GM19035 (cell line): ENCODE data around the gene NACAD.
A peak's percentile ranks its signal among the peaks of the same experiment; 100 is the strongest.

Experiments used
- ATAC-seq: cut with Tn5 transposase; IDR thresholded peaks from one replicate; pipeline ENCODE4 v1.9.1; 2021; ENCODE audit not compliant: unreplicated experiment

Gene NACAD, protein sequence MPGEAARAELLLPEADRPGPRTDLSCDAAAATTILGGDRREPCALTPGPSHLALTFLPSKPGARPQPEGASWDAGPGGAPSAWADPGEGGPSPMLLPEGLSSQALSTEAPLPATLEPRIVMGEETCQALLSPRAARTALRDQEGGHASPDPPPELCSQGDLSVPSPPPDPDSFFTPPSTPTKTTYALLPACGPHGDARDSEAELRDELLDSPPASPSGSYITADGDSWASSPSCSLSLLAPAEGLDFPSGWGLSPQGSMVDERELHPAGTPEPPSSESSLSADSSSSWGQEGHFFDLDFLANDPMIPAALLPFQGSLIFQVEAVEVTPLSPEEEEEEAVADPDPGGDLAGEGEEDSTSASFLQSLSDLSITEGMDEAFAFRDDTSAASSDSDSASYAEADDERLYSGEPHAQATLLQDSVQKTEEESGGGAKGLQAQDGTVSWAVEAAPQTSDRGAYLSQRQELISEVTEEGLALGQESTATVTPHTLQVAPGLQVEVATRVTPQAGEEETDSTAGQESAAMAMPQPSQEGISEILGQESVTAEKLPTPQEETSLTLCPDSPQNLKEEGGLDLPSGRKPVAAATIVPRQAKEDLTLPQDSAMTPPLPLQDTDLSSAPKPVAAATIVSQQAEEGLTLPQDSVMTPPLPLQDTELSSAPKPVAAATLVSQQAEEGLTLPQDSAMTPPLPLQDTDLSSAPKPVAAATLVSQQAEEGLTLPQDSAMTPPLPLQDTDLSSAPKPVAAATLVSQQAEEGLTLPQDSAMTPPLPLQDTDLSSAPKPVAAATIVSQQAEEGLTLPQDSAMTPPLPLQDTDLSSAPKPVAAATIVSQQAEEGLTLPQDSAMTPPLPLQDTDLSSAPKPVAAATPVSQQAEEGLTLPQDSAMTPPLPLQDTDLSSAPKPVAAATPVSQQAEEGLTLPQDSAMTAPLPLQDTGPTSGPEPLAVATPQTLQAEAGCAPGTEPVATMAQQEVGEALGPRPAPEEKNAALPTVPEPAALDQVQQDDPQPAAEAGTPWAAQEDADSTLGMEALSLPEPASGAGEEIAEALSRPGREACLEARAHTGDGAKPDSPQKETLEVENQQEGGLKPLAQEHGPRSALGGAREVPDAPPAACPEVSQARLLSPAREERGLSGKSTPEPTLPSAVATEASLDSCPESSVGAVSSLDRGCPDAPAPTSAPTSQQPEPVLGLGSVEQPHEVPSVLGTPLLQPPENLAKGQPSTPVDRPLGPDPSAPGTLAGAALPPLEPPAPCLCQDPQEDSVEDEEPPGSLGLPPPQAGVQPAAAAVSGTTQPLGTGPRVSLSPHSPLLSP (N-terminal part only)

DNA sequence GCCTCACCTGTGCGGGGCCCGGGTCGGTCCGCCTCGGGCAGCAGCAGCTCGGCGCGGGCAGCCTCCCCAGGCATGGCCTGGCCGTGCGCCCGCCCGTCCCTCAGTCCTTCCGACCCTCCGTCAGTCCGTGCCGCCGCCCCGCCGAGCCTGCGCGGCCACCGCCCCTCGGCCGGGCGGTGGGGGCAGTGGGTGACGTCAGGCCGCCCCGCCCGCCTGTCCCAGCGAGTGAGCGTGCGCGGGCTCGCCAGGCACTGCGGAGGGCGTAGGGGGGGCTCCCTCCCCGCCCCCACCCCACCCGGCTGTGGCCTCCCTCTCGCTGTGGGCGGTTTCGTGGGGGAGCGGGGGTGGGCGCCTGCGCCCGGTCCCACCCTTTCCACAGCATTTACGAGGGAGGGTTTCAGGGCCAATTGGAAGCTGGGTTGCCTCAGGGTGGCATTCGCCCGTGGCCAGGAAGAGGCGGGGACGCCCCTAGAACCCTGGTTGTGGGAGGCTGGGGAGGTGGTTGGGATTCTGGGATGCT, at the start of gene NACAD:
Gene NACAD, minus strand, starts transcription at position 149 of the 520 bp plus-strand sequence. Its CDS starts 75 bp downstream, at position 74.
- no peak for ATAC-seq

DNA sequence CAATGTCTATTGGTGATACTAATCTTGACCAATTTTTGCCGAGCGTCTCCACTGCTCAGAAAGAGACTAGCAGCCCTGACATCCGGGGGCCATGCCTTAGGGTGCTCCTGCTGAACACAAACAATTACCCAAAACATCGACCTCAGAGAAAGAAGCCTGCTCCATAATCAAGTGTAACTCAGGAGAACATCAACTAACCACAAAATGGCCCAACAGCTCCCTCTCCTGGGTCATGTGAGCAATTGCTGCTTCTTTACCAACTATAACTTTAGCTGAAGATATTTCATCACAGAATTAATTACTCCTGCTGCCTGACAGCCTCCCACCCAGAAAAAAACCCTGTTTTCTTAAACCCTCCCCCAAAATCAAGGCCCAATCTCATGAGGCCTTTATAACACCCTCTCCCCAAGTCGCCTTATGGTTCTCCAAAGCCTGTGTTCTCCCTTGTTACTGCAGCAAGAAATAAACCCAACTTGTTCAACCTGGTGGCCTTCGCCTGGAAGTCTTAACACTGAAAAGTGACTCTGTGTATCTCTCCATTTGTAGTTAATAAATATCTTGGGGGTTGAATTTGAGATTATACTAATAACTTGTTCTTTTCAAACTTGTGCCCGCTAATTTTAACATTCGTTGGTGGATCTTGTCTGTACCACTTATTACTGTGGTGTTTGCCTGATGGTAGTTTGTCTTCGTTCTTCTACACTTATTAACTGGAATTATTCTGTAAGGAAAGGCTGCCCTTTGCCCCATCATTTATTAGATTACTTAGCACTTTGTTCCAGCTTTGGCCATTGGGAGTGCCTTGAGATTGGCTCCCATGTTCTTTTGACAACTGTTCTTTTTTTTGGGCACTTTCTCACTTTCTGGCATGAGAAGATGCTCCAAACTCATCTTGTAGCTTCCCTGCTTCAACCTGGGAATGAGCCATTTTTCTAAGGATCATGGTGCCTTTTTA, 47.6 kb upstream of the NACAD start:
- ATAC-seq = peak; percentile 75

DNA sequence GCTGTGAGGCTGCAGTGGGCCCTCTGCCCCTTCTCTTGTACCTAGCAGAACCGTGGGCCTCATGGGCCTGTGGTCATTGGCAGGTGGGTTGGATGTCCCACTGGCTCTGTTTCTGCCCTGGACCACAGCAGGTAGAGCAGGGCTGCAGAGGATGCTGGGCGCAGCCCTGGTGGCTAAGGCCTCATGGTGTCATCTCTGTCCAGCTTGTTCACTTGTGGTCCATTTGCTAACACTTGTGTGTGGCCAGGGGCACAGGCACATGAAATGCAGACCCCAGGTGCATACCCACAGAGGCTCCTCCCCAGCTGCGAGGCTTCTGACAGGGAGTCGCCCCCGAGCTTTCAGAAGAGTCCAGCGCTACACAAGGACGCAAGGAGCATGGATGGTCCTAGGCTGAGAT, 45.1 kb upstream of the NACAD start:
- ATAC-seq = no peak

DNA sequence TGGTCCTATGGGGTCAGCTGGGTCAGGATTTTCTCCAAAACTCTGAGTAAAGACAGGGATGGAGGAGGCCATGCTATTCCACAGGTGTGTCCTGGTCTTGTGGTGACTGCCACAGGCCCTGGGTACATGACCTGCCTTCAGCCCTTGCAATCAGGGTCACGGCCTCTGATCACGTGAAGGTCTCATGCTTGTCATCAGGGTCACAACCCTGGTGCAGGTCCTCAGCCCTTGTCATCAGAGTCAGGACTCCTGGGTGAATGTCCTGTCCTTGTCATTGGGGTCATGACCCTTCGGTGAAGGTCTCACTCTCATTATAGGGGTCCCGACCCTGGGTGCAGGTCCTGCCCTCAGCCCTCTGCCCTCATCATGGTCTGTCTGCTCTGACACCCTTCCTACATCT, 44.6 kb upstream of the NACAD start:
- no peak for ATAC-seq

DNA sequence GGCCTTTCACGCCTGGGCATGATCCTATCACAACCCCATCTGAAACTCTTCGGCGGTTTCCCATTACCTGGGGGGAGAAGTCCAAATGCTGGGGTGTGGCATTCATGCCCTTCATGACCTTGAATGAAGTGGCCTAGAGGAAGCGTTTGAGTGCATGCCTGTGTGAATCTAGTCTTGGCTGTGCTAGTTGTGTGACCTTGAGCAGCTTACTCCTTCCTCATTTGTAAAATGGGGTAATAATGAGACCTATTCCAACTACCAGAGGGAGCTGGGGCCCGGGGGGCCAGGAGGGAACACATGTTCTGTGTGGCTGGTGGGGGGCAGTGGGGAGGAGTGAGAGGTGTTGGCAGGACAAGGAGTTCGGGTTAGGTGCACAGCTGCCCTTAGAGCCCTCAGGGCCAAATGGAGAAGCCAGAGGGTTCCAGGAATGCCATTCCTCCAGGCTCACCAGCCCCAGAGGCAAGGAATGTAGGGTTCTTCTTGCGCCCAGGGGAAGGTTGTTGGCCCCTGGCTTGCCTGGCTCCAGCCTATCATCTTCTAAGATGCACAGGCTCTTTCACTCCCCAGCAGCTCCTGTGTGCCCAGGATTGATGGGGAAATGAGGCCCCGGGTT, 44.0 kb upstream of the NACAD start:
- ATAC-seq = no peak

DNA sequence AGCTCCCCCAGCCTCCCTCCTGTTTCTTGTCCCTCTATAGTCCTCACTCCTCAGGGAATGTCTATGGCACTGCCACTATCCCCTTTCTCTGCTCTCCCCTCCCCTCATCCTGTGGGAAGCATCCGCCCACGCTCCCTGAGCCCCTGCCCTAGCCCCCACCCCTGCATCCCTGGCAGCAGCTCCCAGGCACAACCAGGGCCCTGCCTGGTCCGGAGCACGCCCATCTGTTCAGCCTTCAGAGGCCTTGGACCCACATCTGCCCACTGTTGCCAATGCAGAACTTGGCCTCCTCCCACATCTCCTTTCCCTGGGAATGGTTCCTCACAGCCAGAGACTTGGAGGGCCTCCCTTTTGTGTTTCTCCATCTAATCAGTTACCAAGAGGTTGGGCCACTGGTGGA, 43.1 kb upstream of the NACAD start:
- ATAC-seq = no peak

DNA sequence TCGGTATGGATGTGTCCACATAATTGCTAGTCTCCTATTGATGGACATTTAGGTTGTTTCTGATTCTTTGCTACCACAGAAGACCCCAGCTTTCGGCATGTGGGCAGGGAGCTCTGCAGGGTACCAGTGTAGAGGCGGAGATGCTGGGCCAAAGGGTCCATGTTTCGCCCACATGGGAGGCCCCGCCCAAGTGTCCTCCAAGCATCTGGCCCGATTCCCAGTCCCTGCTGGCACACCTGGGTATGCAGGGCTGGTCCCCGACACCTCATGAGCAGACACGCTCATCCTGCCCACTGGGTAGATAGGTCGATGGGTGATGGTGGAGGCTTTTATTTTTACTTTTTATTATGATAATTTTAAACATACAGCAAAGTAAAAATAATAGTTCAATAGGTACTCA, 42.1 kb upstream of the NACAD start:
- no peak for ATAC-seq

DNA sequence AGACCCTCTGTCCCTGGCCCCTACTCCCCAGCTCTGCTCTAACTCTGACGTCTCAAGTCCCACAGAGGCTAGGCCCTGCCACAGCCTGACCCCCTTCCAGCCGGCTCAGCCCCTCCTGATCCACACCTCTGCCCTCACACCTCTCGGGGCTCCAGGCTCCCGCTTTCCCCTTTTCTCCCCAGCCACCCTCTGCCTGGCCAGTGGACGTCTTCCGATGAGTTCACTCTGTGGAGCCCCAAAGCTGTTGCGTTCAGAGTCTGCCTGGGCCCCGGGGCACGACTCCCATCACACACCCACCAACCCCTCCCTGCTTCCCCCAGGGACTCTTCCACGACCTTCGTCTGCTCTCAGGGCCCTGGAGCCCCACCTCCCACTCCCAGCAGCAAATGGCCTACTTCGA, 41.1 kb upstream of the NACAD start:
- ATAC-seq = no peak

DNA sequence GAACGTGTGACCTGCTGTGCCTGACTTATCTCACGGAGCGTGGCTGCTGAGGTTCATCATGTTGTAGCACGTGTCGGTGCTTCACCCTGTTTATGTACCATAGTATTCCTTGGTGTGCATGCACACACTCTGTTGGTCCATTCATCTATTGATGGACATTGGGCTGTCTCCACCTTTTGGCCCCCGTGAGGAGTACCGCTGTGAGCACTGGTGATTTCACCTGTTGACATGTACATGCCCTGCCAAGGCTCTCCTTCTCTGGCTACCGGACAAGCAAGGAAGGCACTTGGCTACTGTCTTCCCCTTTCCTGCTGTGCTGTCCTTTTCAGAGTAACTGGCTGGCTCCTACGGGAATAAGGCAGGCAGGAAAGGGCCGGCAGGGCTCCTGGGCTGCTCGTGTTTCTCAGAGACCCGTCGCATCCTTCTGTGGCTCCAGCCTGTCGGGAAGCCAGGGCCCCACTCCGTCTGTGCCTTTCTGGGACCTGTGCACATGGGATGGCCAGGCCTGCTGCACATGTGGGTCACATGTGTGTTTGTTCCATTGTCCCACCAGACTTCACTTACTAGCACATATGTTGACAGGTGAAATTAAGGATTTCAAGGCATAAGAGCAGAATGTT, 40.5 kb upstream of the NACAD start:
- ATAC-seq = no peak

DNA sequence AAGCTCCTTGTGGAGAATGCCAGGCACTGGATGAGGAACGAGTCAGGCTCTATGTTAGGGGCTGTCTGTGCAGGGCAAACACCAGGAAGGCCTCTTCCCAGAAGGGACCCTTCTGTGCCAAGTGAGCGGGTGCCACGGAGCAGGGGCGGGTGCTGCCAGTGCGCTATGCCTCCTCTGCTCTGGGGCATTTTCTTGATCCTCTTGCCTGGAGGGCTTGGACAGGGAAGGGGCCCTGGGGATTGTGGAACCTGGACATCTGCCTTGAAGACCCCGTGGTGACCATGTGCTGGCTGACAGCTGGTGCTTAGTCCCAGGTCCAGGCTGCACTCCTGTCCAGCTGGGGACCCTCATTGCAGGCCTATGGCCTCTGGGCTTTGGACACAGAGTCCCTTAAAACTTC, 38.2 kb upstream of the NACAD start:
- ATAC-seq = no peak

DNA sequence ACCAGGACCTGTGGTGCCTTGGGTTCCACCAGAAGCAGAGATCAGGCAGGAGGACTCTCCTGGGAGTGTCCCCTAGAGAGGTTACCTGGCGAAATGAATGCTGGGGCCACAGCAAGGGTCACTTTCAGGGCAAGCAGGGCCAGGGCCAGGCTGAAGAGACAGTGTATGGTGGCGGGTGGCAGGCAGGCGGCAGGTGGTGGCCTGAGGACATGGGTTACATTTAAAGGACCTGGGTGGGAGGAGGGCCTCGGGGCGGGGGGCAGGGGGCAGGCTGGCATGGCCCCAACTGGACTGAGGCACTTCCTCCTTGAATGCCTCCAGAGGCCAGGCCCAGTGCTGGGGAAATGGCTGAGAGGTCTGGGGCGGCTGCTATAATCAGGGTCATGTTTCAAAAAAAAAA, 37.4 kb upstream of the NACAD start:
- no peak for ATAC-seq

DNA sequence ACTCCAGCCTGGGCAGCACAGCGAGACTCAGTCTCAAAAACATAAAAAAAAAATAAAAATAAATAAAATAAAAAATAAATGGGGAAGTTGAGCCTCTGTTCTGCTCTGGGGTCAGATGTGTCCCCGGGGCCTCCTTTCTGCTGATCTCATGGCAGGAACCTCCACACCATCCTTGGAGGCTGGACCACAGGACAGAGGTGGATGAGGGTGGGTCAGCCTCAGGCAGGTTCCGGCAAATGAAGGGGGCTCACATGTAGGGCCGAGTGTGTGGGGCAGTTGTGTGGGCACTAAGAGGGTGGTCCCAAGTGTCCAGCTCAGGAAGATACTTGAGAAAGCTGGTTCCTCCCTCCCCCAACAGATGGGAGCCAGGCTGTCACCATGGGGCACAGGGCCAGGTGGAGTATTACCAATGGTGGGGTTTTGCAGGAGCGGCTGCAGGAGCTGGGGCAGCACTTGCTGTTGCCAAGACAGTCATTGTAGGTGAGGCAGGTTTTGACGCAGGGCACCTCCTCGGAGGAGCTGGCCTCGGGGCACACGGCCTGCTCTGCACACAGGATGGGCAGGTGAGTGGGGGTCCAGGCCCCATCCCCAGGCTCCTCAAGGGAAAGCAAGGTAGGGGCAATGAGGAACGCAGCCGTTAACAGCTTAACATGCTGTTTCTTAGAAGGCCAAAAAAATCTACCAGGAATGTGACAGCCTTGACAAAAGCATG, 36.6 kb upstream of the NACAD start:
- ATAC-seq = no peak

DNA sequence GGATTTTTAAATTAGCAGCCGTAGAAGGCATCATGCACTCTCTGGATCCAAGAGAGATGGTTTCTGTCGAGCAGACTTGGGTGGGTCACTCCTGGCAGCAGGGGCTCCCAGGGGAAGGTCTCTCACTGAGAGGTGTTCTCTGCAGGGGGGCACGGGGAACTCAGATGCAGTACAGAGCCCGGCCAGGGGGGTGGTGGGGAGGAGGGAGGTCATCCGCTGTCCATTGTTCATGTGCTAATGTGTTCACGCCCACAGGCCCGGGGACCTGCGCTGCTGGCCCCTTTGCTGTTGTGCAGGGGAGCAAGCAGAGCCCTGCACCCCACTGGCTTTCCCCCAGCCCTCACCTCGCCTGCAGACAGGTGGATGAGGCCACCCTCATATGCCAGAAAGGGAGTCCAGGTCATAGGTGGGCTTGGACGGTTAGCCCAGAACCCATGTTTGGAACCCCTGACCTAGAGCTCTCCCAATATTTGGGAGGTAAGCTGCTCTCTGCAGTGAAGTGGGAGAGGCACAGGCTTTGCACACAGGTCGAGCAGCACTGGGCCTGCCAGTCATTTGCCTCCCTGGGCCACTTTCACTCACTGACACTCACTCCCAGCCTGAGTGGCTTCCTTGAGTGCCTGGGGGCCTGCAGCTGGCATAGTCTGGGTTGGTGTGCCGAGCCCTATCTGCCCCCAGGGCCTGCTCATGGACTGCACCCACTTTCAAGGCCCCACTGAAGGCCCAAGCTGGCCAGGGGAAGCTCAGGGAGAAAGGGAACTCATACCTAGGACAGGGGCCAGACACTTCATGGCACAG, 35.3 kb upstream of the NACAD start:
- ATAC-seq = no peak

DNA sequence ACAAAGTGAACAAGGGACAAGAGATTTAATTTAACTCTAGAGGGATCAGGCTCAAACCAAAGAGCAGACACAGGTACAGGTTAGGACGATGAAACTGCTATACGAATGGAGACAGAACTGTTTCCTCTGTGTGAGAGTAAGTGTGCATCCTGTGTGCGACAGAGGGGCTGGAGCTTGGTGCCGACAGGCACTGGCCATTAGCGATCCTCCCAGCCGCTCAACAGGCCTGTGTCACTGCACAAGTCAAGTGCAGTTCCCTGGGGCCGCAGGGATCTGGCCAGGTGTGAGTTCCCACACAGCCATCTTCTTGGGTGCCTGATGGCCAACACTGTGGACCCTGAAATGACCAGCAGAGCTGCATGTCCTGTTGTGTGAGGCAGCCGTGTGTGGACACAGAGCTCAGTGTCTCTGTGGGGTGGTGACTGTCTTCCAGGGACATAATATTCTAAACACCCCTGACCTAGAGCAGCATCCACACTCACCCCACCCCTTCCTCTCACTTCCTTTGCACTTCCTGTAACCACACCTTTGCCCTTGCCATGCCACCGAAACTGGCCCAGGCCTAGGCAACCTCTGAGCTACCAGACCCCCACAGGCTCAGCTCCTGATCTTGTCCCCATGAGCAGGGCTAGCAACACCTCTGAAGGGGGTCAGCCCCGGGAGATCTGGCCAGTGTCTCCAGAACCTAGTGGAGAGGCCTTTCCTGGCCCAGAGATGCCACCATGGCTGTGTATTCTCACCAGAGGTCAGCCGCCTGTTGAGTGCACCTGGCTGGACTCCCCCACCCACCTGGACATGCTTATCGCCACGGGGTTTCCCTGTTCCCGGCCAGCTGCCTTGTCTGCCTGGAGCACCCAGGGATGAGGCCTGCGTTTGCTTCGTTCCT, 34.4 kb upstream of the NACAD start:
- no peak for ATAC-seq

DNA sequence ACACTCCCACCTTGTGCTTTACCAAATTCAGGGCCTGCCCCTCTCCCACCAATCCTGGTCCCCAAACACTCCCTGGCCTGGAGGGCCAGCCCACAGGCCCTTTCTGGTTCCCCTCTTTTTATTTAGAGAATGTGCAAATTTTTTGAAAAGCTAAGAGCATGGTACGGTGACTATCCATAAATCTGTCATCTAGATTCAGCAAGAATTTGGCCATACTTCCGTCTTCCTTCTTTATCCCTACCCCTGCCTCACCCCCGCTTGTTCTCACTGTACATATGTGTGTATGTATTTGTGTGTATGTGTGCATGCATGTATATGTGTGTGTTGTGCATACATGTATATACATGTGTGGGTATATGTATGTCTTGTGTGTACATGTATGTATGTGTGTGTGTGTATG, 30.8 kb upstream of the NACAD start:
- ATAC-seq = no peak

DNA sequence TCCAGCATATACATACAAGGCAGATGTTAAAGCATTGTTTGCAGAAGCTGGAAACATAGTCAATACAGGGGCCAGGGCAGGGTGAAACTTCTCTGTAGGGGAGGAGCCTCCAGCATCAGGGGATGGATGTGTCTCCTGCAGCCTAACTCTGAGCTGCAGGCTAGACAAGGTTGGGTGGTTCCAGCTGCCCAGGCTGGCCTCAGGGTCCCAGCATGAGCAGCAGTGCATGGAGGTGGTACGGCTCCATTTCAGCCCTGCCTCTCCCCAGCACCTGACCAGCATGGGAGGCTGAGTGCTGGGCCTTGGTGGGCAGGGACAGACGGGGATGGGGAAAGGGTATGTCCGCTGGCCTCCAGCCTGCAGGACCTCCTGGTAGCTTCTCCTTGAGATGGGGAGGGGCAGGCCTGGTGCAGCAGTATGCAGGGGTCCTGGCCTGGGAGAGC, 30.1 kb upstream of the NACAD start:
- ATAC-seq = no peak

DNA sequence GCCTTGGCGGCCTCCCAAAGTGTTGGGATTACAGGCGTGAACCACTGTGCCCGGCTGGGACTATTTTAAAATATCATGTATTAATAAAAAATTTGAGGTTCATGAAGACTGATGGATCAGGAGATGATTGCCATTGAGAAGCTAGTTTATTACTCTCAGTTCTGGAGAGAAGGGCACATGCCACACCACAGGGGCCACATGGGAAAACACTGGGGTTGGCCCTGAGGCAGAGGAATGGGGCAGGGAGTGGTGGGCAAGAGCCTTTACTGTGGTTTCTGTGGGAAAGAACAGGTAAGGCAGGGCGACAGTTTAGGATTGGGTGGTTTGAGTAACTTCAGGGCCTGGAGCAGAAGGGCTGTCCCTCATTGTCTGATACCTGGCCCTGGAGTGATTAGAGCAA, 29.5 kb upstream of the NACAD start:
- ATAC-seq = no peak
